Right atrium auricular region (tissue), 2 donors: ENCODE results near the gene ACADVL. TPM values are rescaled to one million over a fixed set of nuclear protein-coding genes. Genes with fewer than 3 reads are reported as not detected.

Experiments
- DNase-seq: peaks from one replicate; pipeline ENCODE4 v3.0.0-alpha.2; 2019; ENCODE audit warnings: low spot score
- H3K27ac ChIP-seq, 2 donors: fragments of 200-600 bp; sonication (generic); 1 replicate in 1 of 2; 2 replicates in 1 of 2; pipeline ENCODE4 v1.5.1; 2016 to 2019
- H3K27me3 ChIP-seq, 2 donors: fragments of 200-600 bp; sonication (generic); one replicate each; pipeline versions ENCODE4 v1.5.1 to v1.6.0; 2017 to 2019
- H3K36me3 ChIP-seq: fragments of 200-600 bp; sonication (generic); one replicate; pipeline ENCODE4 v1.5.1; 2016
- H3K4me1 ChIP-seq, 2 donors: fragments of 200-600 bp; sonication (generic); one replicate each; pipeline versions ENCODE4 v1.5.1 to v1.6.0; 2017 to 2019
- H3K4me3 ChIP-seq, 2 donors: fragments of 200-600 bp; sonication (generic); 1 replicate in 1 of 2; 2 replicates in 1 of 2; pipeline ENCODE4 v1.5.1; 2017 to 2019; ENCODE audit warnings: mild to moderate bottlenecking in 1 of 2, moderate library complexity in 1 of 2
- H3K9me3 ChIP-seq, 2 donors: fragments of 200-600 bp; sonication (generic); one replicate each; pipeline ENCODE4 v1.5.1; 2019
- microRNA counts, 2 donors: library from miRNA; unstranded; fragments of <30 nt; microRNA quantifications; one replicate each; lab custom pipeline; 2016 to 2017
- microRNA-seq, 2 donors: library from miRNA; unstranded; fragments of <30 nt; microRNA quantifications; one replicate each; pipeline ENCODE4, GENCODE V29; 2016 to 2017; ENCODE audit warnings: borderline number of aligned reads in 2 of 2, borderline replicate concordance in 1 of 2
- total RNA-seq, 2 donors: library from RNA; depleted of rRNA; stranded (reverse); fragments of >200 nt; gene quantifications; one replicate each; pipeline ENCODE4 v1.1.0, GENCODE V29; 2016
- TF ChIP-seq, protein P1 (sequence below), 2 donors: fragments of 200-600 bp; sonication (generic); IDR thresholded peaks; one replicate each; pipeline ENCODE4 v1.5.1; 2019; ENCODE audit warnings: antibody characterized with exemption in 2 of 2

The ACADVL gene
- total RNA-seq, 2 donors from 2014 or later = 695 to 758 TPM

DNA sequence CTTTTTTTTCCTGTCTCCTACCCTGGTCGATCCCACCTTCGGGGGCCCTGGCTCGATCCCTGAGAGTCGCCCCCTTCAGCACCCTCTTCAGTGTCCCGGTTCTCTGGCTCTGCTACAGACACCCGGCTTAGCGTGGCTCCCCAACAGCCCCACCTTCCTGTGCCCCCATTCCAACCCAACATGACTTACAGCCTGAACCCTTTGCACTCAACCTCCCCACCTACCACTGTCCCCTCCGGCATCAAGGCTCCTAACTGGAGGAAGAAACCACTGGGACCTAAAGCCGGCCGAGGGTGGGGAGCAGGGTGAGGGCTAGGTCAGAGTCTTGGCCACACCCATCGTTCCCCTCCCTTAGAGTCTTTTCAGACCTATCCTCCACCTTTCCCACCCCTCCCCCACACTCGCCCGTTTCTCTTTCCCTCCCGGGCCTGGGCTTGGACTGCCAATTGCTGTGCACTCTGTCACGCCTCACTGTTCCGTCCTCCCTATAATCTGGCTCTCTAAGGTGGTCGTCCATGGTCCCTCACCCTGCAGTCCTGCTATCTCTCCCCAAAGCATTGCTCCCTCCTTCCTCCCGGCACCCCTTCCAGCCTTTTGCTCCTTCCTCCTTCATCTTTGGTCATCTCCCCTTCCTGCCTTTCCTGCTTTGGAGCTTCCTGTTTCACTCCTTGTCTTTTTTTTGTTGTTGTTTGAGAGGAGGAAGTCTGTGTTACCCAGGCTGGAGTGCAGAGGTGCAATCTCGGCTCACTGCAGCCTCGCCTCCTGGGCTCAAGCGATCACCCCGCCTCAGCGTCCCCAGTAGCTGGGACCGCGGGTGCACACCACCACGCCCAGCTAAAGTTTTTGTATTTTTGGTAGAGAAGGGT lies 43.4 kb downstream of the ACADVL start:
- peak overlapping the region; percentile 2 to 28 for H3K4me3 ChIP-seq

GRCh38 chr17:7263801-7264078 lies 44.0 kb downstream of the ACADVL start:
- Histone ChIP-seq H3K4me3 (peak overlapping the region in 1 of 2 donors; percentile 28), H3K4me1 (peaks cover 0 to 30% of the 10 kb centered on the region in 2 donors), H3K9me3 (no peaks in the 10 kb centered on the region), H3K36me3 (peaks cover 6% of the 10 kb centered on the region), H3K27me3 (peaks cover 11 to 34% of the 10 kb centered on the region in 2 donors), H3K27ac (no peak overlapping the region)
- no peak for DNase-seq
- TF ChIP-seq, protein P1, sequence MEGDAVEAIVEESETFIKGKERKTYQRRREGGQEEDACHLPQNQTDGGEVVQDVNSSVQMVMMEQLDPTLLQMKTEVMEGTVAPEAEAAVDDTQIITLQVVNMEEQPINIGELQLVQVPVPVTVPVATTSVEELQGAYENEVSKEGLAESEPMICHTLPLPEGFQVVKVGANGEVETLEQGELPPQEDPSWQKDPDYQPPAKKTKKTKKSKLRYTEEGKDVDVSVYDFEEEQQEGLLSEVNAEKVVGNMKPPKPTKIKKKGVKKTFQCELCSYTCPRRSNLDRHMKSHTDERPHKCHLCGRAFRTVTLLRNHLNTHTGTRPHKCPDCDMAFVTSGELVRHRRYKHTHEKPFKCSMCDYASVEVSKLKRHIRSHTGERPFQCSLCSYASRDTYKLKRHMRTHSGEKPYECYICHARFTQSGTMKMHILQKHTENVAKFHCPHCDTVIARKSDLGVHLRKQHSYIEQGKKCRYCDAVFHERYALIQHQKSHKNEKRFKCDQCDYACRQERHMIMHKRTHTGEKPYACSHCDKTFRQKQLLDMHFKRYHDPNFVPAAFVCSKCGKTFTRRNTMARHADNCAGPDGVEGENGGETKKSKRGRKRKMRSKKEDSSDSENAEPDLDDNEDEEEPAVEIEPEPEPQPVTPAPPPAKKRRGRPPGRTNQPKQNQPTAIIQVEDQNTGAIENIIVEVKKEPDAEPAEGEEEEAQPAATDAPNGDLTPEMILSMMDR (IDR thresholded peaks at IDR 0.05) = no peak

More for the DNA sequence above, 43.4 kb downstream of the ACADVL start:
- H3K36me3 ChIP-seq = peaks cover 10% of the 10 kb centered on the region
- peaks cover 0 to 30% of the 10 kb centered on the region in 2 donors for H3K4me1 ChIP-seq
- TF ChIP-seq, protein P1 (IDR thresholded peaks at IDR 0.05) = no peak
- H3K9me3 ChIP-seq = no peaks in the 10 kb centered on the region
- no peak for DNase-seq
- no peak overlapping the region for H3K27ac ChIP-seq
- peaks cover 11 to 34% of the 10 kb centered on the region in 2 donors for H3K27me3 ChIP-seq

DNA sequence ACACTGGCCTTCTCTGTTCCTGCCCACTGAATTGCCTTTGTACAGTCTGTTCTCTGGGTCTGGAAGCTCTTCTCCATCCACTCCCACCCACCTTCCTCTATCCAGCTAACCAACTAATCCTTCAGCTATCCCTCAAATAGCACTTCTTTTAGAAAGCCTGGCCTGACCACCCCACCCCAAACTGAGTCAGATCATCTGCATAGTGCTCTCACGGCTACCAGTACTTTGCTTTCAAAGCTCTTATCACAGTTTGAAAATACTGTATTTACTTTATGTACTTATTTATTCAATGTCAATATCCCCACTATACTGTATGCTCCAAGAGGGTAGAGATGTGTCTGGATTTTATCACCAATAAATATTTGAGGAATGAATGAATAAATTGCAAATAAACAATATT lies 47.0 kb downstream of the ACADVL start:
- Histone ChIP-seq H3K4me3 (no peak overlapping the region), H3K27ac (no peak overlapping the region), H3K27me3 (peaks cover 11 to 25% of the 10 kb centered on the region in 2 donors), H3K9me3 (no peaks in the 10 kb centered on the region), H3K4me1 (peaks cover 0 to 16% of the 10 kb centered on the region in 2 donors), H3K36me3 (no peaks in the 10 kb centered on the region)
- DNase-seq = no peak
- TF ChIP-seq, protein P1 (IDR thresholded peaks at IDR 0.05) = no peak

MicroRNAs encoded within 50 kb of the gene (microRNA counts, 767-probe panel; counts per million panel counts)
- microRNA hsa-miR-324-3p (lab: Ali Mortazavi, UCI) (0 to 31.0 counts per million in 2 donors), microRNA hsa-miR-324-5p (lab: Ali Mortazavi, UCI) (2,511 to 5,314 counts per million in 2 donors)

Small RNA genes within 50 kb of the gene (microRNA-seq; reads per million reads assigned to microRNA genes)
- gene MIR324 = 975 to 1,279 reads per million in 2 donors

Other genes starting within 250 kb of the ACADVL start
- gene ALOX12, start 223.9 kb upstream of the ACADVL start, total RNA-seq = under 1 TPM in 1 of 2 donors, not detected in 1; 0.47 TPM
- gene RNASEK, start 207.3 kb upstream of the ACADVL start, total RNA-seq = 100 to 1,000 TPM; 231 to 334 TPM
- gene BCL6B, start 196.9 kb upstream of the ACADVL start, total RNA-seq = 1 to 10 TPM; 6.1 to 9.2 TPM
- under 1 TPM; 0.70 to 0.71 TPM for gene SLC16A13, start 183.9 kb upstream of the ACADVL start, total RNA-seq
- gene SLC16A11, start 175.8 kb upstream of the ACADVL start, total RNA-seq = 1 to 10 TPM; 1.9 to 3.4 TPM
- 1 to 10 TPM; 1.4 to 3.6 TPM for gene CLEC10A, start 139.7 kb upstream of the ACADVL start, total RNA-seq
- under 1 TPM in 1 of 2 donors, not detected in 1; 0.33 TPM for gene ASGR2, start 105.1 kb upstream of the ACADVL start, total RNA-seq
- 1 to 10 TPM in 1 of 2 donors, not detected in 1; 1.6 TPM for gene ASGR1, start 40.6 kb upstream of the ACADVL start, total RNA-seq
- 10 to 100 TPM; 15.1 to 33.4 TPM for gene DLG4, start 102 bp upstream of the ACADVL start, total RNA-seq
- 10 to 100 TPM; 18.1 to 19.9 TPM for gene DVL2, start 14.6 kb downstream of the ACADVL start, total RNA-seq
- gene PHF23, start 19.5 kb downstream of the ACADVL start, total RNA-seq = 10 to 100 TPM in 1 of 2 donors, 1 to 10 TPM in 1; 10.0 to 22.4 TPM
- gene GABARAP, start 22.5 kb downstream of the ACADVL start, total RNA-seq = 100 to 1,000 TPM; 226 to 469 TPM
- gene CTDNEP1, start 31.8 kb downstream of the ACADVL start, total RNA-seq = 10 to 100 TPM; 55.0 to 77.2 TPM
- 10 to 100 TPM; 28.1 to 70.7 TPM for gene ELP5, start 32.3 kb downstream of the ACADVL start, total RNA-seq
- 1 to 10 TPM in 1 of 2 donors, not detected in 1; 2.3 TPM for gene CLDN7, start 42.5 kb downstream of the ACADVL start, total RNA-seq
- gene SLC2A4, start 61.8 kb downstream of the ACADVL start, total RNA-seq = 100 to 1,000 TPM in 1 of 2 donors, 10 to 100 TPM in 1; 70.3 to 151 TPM
- 1 to 10 TPM; 2.9 to 3.0 TPM for gene YBX2, start 74.7 kb downstream of the ACADVL start, total RNA-seq
- gene EIF5A, start 87.7 kb downstream of the ACADVL start, total RNA-seq = 100 to 1,000 TPM; 131 to 164 TPM
- gene GPS2, start 95.4 kb downstream of the ACADVL start, total RNA-seq = 10 to 100 TPM; 80.4 to 97.0 TPM
- gene NEURL4, start 109.4 kb downstream of the ACADVL start, total RNA-seq = 10 to 100 TPM in 1 of 2 donors, 1 to 10 TPM in 1; 9.5 to 12.8 TPM
- 1 to 10 TPM; 5.1 to 6.7 TPM for gene ACAP1, start 116.6 kb downstream of the ACADVL start, total RNA-seq
- gene KCTD11, start 132.2 kb downstream of the ACADVL start, total RNA-seq = 1 to 10 TPM; 4.2 to 6.9 TPM
- gene TMEM95, start 135.2 kb downstream of the ACADVL start, total RNA-seq = not detected
- 1 to 10 TPM; 4.1 to 4.8 TPM for gene TNK1, start 161.2 kb downstream of the ACADVL start, total RNA-seq
- 10 to 100 TPM; 17.2 to 21.6 TPM for gene PLSCR3, start 174.6 kb downstream of the ACADVL start, total RNA-seq
- 10 to 100 TPM; 43.4 to 64.8 TPM for gene TMEM256, start 184.2 kb downstream of the ACADVL start, total RNA-seq
- gene NLGN2, start 187.9 kb downstream of the ACADVL start, total RNA-seq = 10 to 100 TPM in 1 of 2 donors, 1 to 10 TPM in 1; 6.3 to 12.2 TPM
- not detected for gene SPEM1, start 200.4 kb downstream of the ACADVL start, total RNA-seq
- gene SPEM2, start 205.7 kb downstream of the ACADVL start, total RNA-seq = not detected
- not detected for gene SPEM3, start 208.9 kb downstream of the ACADVL start, total RNA-seq
- 1 to 10 TPM; 3.7 to 5.6 TPM for gene TMEM102, start 215.5 kb downstream of the ACADVL start, total RNA-seq
- 10 to 100 TPM; 18.6 to 20.9 TPM for gene FGF11, start 219.6 kb downstream of the ACADVL start, total RNA-seq
- gene CHRNB1, start 225.1 kb downstream of the ACADVL start, total RNA-seq = 10 to 100 TPM; 15.8 to 19.0 TPM